ENCODE results near the gene UBB. TPM values are rescaled to one million over a fixed set of nuclear protein-coding genes. Genes with fewer than 3 reads are reported as not detected.
A peak's percentile ranks its signal among the peaks of the same experiment; 100 is the strongest.

Gene UBB
- total RNA-seq, 1 donor from 2014 or later, result 820 TPM

- no peaks in the 10 kb centered on the region for H3K27me3 ChIP-seq (ENCODE audit: control insufficient read depth, insufficient read depth, low read length)
- no peak for TF ChIP-seq CTCF (IDR thresholded peaks at IDR 0.05; ENCODE audit: insufficient read depth, low read length, poor library complexity, severe bottlenecking)
- H3K4me3 ChIP-seq (ENCODE audit: low read depth, low read length), result peak overlapping the region; percentile 73
- no peaks in the 10 kb centered on the region for H3K36me3 ChIP-seq (ENCODE audit: control insufficient read depth, insufficient read depth, low read length)
- no peak for DNase-seq (ENCODE audit: low read depth)
These were observed 28.1 kb upstream of the UBB start for GRCh38 chr17:16352667-16353316.

- Histone ChIP-seq H3K36me3 (ENCODE audit: control insufficient read depth, insufficient read depth, low read length) (no peaks in the 10 kb centered on the region), H3K4me3 (ENCODE audit: low read depth, low read length) (peak within 1 kb of the TSS; percentile 73), H3K27me3 (ENCODE audit: control insufficient read depth, insufficient read depth, low read length) (no peaks in the 10 kb centered on the region)
- DNase-seq (ENCODE audit: low read depth), result no peak
- TF ChIP-seq CTCF (IDR thresholded peaks at IDR 0.05; ENCODE audit: insufficient read depth, low read length, poor library complexity, severe bottlenecking), result no peak
These were observed 27.3 kb upstream of the UBB start, which contains the start of gene CENPV for GRCh38 chr17:16353317-16354174. Gene CENPV, minus strand, starts transcription at chr17:16353469. Its CDS starts 33 bp downstream, at chr17:16353436.

- H3K36me3 ChIP-seq (ENCODE audit: control insufficient read depth, insufficient read depth, low read length), result no peaks in the 10 kb centered on the region
- no peak for DNase-seq (ENCODE audit: low read depth)
- H3K4me3 ChIP-seq (ENCODE audit: low read depth, low read length), result no peak overlapping the region
- no peak for TF ChIP-seq CTCF (IDR thresholded peaks at IDR 0.05; ENCODE audit: insufficient read depth, low read length, poor library complexity, severe bottlenecking)
- no peaks in the 10 kb centered on the region for H3K27me3 ChIP-seq (ENCODE audit: control insufficient read depth, insufficient read depth, low read length)
These were observed 26.3 kb upstream of the UBB start for GRCh38 chr17:16354585-16354984.

- Histone ChIP-seq H3K4me3 (ENCODE audit: low read depth, low read length) (no peak overlapping the region), H3K36me3 (ENCODE audit: control insufficient read depth, insufficient read depth, low read length) (no peaks in the 10 kb centered on the region), H3K27me3 (ENCODE audit: control insufficient read depth, insufficient read depth, low read length) (no peaks in the 10 kb centered on the region)
- DNase-seq (ENCODE audit: low read depth), result no peak
- no peak for TF ChIP-seq CTCF (IDR thresholded peaks at IDR 0.05; ENCODE audit: insufficient read depth, low read length, poor library complexity, severe bottlenecking)
These were observed 22.5 kb upstream of the UBB start for GRCh38 chr17:16358394-16358793.

GRCh38 chr17:16361874-16362273 lies 19.0 kb upstream of the UBB start:
- Histone ChIP-seq H3K4me3 (ENCODE audit: low read depth, low read length) (no peak overlapping the region), H3K36me3 (ENCODE audit: control insufficient read depth, insufficient read depth, low read length) (no peaks in the 10 kb centered on the region), H3K27me3 (ENCODE audit: control insufficient read depth, insufficient read depth, low read length) (no peaks in the 10 kb centered on the region)
- no peak for TF ChIP-seq CTCF (IDR thresholded peaks at IDR 0.05; ENCODE audit: insufficient read depth, low read length, poor library complexity, severe bottlenecking)
- no peak for DNase-seq (ENCODE audit: low read depth)
